ENCODE results near the gene SERPINH1. TPM values are rescaled to one million over a fixed set of nuclear protein-coding genes. Genes with fewer than 3 reads are reported as not detected.

Gene SERPINH1
- total and polyA plus RNA-seq, 7 experiments from 2014 or later, result 2.9 to 19.9 (median 7.8) TPM

DNA sequence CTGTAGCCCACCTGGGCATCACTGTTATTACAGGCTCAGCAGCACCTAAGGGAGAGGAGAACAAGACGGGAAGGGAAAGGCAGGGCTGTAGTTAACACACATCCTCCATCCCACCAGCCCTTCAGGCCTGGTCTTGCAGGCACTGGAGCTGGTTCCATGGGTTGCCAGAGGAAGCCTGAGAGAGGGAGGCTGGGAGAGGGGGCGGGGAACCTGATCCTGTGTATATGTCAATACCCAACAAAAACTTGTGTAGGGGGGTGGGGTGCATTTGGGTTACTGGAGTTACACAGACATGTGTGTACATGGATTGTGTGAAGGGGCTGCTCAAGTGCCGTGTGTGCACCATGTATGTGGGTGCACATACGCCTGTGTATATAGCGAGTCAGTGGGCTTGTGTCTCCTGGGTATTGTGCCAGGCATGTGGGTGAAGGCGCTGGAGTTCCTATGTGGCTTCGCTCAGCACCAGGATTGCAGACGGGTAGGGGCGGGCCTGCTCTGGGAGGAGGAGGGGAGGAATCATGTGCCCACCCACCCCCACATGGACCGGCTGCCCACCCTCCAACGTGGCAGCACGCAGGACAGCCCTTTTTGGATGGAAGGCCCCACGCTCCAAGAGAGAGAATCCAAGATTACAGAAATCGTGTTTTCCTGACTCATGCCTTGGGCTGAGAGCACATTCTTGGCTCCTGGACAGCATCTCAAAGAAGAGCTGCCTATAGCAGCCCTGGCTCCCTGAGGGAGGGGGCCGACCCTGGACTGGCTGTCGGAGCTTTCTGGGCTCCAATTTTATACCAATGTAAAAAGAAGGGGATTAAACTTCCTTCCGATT, 4.2 kb upstream of the SERPINH1 start:
- peaks cover 0 to 9% (median 0%) of the 10 kb centered on the region in 5 donors for H3K27me3 Mint-ChIP-seq
- ATAC-seq, result no peak
- Histone ChIP-seq H3K4me3 (ENCODE audit: low read length) (no peak overlapping the region), H3K36me3 (ENCODE audit: control insufficient read depth in 2 of 3, insufficient read depth in 3 of 3, low read length in 3 of 3) (peaks cover 0 to 7% (median 0%) of the 10 kb centered on the region in 3 experiments), H3K9me3 (ENCODE audit: control insufficient read depth in 2 of 3, low read length in 3 of 3) (no peaks in the 10 kb centered on the region), H3K27me3 (ENCODE audit: control insufficient read depth in 2 of 2, insufficient read depth in 2 of 2, low read length in 2 of 2) (no peaks in the 10 kb centered on the region), H3K27ac (ENCODE audit: low read depth, low read length) (no peak overlapping the region), H3K4me1 (ENCODE audit: control insufficient read depth in 2 of 2, insufficient read depth in 2 of 2, low read length in 2 of 2) (peaks cover 8 to 12% of the 10 kb centered on the region in 2 donors)
- CTCF ChIA-PET, result no interaction called here
- H3K36me3 Mint-ChIP-seq, result no peaks in the 10 kb centered on the region
- intact Hi-C loops (cut with micrococcal nuclease), result no loop called here
- H3K4me1 Mint-ChIP-seq, result peaks cover 6 to 21% (median 16%) of the 10 kb centered on the region in 7 donors
- no peaks in the 10 kb centered on the region for H3K9me3 Mint-ChIP-seq
- no peak for DNase-seq
- H3K27ac Mint-ChIP-seq, result no peak overlapping the region
- POLR2A ChIA-PET, result no interaction called here
- peak overlapping the region in 1 of 10 donors; percentile 35 for H3K4me3 Mint-ChIP-seq

DNA sequence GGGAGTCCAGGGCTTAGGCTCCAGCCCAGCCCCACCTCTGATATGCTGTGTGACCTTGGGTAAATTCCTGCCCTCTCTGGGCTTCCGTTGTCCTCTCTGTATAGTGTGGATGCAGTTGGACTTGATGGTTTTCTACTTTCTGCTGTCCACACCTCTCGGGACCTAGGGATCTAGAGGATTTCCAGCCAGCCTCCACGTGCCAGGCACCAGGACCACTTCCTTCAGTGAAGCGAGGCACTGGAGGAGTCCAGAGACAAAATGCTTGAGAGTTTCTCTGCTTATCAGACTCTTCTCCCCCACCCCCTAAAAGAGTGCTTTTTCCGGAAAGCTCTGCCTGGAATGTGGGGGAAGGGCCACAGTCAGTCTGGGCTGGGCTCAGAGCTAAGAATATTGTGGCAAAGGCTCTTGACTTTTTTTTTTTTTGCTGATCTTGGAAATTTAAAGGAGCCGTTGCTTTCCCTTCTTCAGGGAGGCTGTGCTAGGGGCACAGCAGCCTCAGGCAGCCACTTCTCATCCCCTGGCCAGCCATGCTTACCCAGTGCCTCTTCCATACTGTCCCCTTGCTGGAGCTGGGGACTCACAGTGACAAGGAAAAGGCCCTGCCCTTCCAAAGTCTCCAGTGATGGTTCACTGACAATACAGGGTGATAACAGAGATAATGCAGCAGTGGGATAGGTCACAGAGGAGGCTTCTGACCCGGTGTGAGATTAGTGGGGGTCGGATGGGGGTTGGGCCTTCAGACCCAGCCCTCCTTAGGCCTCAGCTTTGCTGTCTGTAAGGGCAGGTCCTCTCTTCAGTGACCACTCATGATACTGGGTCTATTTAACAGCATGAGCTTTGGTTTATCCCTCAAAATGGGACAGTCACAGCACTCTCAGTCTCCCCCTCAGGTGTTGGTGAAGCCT, 2.9 kb upstream of the SERPINH1 start:
- POLR2A ChIA-PET, result interaction anchor here (0.6 kb wide), 1 partner anchor 160 kb away, joined by 4 read pairs; no protein-coding TSS in a partner anchor
- Histone ChIP-seq H3K4me3 (ENCODE audit: low read length) (no peak overlapping the region), H3K9me3 (ENCODE audit: control insufficient read depth in 2 of 3, low read length in 3 of 3) (no peaks in the 10 kb centered on the region), H3K27ac (ENCODE audit: low read depth, low read length) (no peak overlapping the region), H3K4me1 (ENCODE audit: control insufficient read depth in 2 of 2, insufficient read depth in 2 of 2, low read length in 2 of 2) (peaks cover 15 to 22% of the 10 kb centered on the region in 2 donors), H3K36me3 (ENCODE audit: control insufficient read depth in 2 of 3, insufficient read depth in 3 of 3, low read length in 3 of 3) (peaks cover 0 to 7% (median 0%) of the 10 kb centered on the region in 3 experiments), H3K27me3 (ENCODE audit: control insufficient read depth in 2 of 2, insufficient read depth in 2 of 2, low read length in 2 of 2) (no peaks in the 10 kb centered on the region)
- CTCF ChIA-PET, result interaction anchor here (1.0 kb wide), 1 partner anchor 17 kb away, joined by 4 read pairs; no protein-coding TSS in a partner anchor
- peak overlapping the region in 4 of 10 donors; percentile 19 to 68 (median 34) for H3K4me3 Mint-ChIP-seq
- H3K36me3 Mint-ChIP-seq, result no peaks in the 10 kb centered on the region
- intact Hi-C loops (cut with micrococcal nuclease), result no loop called here
- peaks cover 16 to 32% (median 28%) of the 10 kb centered on the region in 7 donors for H3K4me1 Mint-ChIP-seq
- no peak overlapping the region for H3K27ac Mint-ChIP-seq
- H3K9me3 Mint-ChIP-seq, result no peaks in the 10 kb centered on the region
- ATAC-seq, result no peak
- DNase-seq, result no peak
- peaks cover 0 to 9% (median 0%) of the 10 kb centered on the region in 5 donors for H3K27me3 Mint-ChIP-seq

DNA sequence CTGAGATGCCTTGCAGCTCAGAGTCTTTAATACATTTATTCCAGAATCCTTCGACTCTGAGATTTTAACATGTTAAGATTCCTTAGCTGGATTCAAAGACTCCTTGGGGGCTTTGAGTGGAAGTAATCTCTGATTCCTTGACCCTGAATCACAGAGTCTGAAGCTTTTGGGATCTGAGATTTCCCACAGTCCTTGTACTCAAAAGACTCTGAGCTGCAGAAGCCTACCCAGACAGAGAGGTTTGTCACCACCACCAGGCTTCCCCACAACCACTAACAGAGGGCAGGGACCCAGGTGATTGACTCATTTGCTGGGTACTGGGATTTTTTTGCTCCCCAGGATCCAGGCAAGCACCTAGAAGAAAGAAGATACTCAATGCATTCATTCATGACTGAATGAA, 1.4 kb upstream of the SERPINH1 start:
- POLR2A ChIA-PET, result interaction anchor here (1.4 kb wide), 1 partner anchor 16 kb away, joined by 3 read pairs; no protein-coding TSS in a partner anchor
- no peaks in the 10 kb centered on the region for H3K36me3 Mint-ChIP-seq
- ATAC-seq, result no peak

DNA sequence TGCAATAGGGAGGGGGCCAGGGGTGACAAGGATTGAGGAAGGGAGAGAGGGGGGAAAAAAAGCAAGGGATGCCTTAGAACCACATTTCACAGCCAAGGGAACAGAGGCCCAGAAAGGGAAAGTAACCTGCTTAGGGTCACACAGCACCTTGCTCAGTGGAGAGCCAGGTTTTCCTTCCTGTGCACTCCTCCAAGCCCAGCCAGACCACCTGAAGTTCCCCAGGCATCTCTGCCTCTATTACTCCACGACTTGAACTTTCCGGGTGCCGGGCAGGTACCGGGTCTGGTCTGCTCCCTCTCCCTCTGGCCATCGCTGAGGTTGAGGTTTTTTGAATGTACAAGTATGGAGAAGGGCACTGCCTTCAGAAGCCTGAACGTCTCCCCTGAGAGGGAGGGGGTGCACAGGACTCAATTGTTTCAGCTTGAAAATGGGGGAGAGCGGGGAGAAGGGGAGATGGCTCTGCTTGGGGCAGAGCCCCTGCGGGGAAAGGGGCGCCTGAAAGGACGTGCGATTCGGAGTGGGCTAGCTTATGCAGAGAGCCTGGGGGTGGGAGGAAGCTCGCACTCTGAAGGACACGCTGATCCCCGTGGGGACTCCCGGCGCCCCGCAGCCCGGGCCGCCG, 516 bp upstream of the SERPINH1 start:
- no peaks in the 10 kb centered on the region for H3K9me3 ChIP-seq (ENCODE audit: control insufficient read depth in 2 of 3, low read length in 3 of 3)
- ChIA-PET CTCF (interaction anchor here (0.6 kb wide), 2 partner anchors 13 to 158 kb away, joined by 3 to 4 read pairs; no protein-coding TSS in a partner anchor), POLR2A (interaction anchor here (0.7 to 1.4 kb wide), 4 partner anchors 14 to 287 kb away, joined by 3 to 5 read pairs (median 4); no protein-coding TSS in a partner anchor)
- no peak for DNase-seq
- intact Hi-C loops (cut with micrococcal nuclease), result loop anchor here in 1 of 2 donors (1.0 to 10.0 kb wide), 5 partner anchors 22 to 1167 kb away; partner anchors contain the start of genes PGM2L1 and UVRAG
- Mint-ChIP-seq H3K36me3 (no peaks in the 10 kb centered on the region), H3K9me3 (no peaks in the 10 kb centered on the region), H3K27ac (peak overlapping the region; percentile 73 to 97 (median 92)), H3K4me3 (peak overlapping the region; percentile 94 to 99 (median 99)), H3K27me3 (peaks cover 0 to 5% (median 0%) of the 10 kb centered on the region in 5 donors), H3K4me1 (peaks cover 18 to 46% (median 32%) of the 10 kb centered on the region in 7 donors)
- H3K27ac ChIP-seq (ENCODE audit: low read depth, low read length), result peak overlapping the region; percentile 86
- peaks cover 15 to 22% of the 10 kb centered on the region in 2 donors for H3K4me1 ChIP-seq (ENCODE audit: control insufficient read depth in 2 of 2, insufficient read depth in 2 of 2, low read length in 2 of 2)
- peak overlapping the region; percentile 91 for H3K4me3 ChIP-seq (ENCODE audit: low read length)
- H3K36me3 ChIP-seq (ENCODE audit: control insufficient read depth in 2 of 3, insufficient read depth in 3 of 3, low read length in 3 of 3), result peaks cover 0 to 7% (median 0%) of the 10 kb centered on the region in 3 experiments
- H3K27me3 ChIP-seq (ENCODE audit: control insufficient read depth in 2 of 2, insufficient read depth in 2 of 2, low read length in 2 of 2), result no peaks in the 10 kb centered on the region
- ATAC-seq, result peak; percentile 6

More for the DNA sequence above, 1.4 kb upstream of the SERPINH1 start:
- Histone ChIP-seq H3K36me3 (ENCODE audit: control insufficient read depth in 2 of 3, insufficient read depth in 3 of 3, low read length in 3 of 3) (peaks cover 0 to 7% (median 0%) of the 10 kb centered on the region in 3 experiments), H3K9me3 (ENCODE audit: control insufficient read depth in 2 of 3, low read length in 3 of 3) (no peaks in the 10 kb centered on the region), H3K4me3 (ENCODE audit: low read length) (no peak overlapping the region), H3K4me1 (ENCODE audit: control insufficient read depth in 2 of 2, insufficient read depth in 2 of 2, low read length in 2 of 2) (peaks cover 15 to 22% of the 10 kb centered on the region in 2 donors), H3K27ac (ENCODE audit: low read depth, low read length) (no peak overlapping the region), H3K27me3 (ENCODE audit: control insufficient read depth in 2 of 2, insufficient read depth in 2 of 2, low read length in 2 of 2) (no peaks in the 10 kb centered on the region)
- Mint-ChIP-seq H3K27me3 (peaks cover 0 to 7% (median 0%) of the 10 kb centered on the region in 5 donors), H3K27ac (peak overlapping the region in 5 of 9 donors; percentile 32 to 97 (median 67)), H3K4me3 (peak overlapping the region; percentile 65 to 99 (median 99)), H3K4me1 (peaks cover 18 to 42% (median 32%) of the 10 kb centered on the region in 7 donors), H3K9me3 (no peaks in the 10 kb centered on the region)
- no peak for DNase-seq
- intact Hi-C loops (cut with micrococcal nuclease), result loop anchor here in 1 of 2 donors (10.0 kb wide), 2 partner anchors 254 to 1166 kb away; partner anchors contain the start of genes PGM2L1 and UVRAG
- CTCF ChIA-PET, result interaction anchor here (0.7 to 1.0 kb wide), 2 partner anchors 15 to 27 kb away, joined by 4 read pairs; no protein-coding TSS in a partner anchor

DNA sequence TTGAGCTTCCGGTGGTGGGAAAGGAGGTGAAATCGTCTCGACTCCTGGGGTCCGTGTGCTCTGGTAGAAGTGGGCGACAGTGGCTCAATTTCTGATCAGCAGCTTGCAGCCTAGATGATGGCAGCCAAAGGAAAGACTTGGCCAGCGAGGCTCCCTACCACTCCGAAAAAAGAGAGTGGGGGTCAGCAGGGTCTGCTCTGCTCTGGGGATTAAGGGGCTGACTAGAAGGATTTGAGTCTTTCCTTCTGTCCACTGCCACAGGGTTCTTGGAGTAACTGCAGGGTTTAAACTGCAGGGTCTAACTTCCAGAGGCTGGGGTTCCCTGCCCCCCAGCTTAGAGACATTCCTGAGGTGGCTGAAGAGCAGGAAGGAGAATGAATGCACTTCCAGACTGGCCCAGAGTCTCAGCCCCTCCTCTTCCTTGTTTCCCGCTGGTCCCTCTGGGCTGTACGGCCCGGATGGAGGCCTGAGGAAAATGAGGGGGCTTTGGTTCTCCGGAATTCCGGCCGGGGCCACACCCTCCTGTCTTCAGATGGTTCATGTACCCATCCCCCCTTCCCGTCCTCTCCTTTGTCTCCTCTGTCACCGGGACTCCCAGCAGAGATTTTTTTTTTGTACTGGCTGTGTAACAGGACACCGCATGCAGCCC, 907 bp downstream of the SERPINH1 start:
- ATAC-seq, result no peak
- POLR2A ChIA-PET, result interaction anchor here (1.0 to 1.4 kb wide), 2 partner anchors 13 to 94 kb away, joined by 3 to 4 read pairs; no protein-coding TSS in a partner anchor

More for the DNA sequence above, 907 bp downstream of the SERPINH1 start:
- Mint-ChIP-seq H3K36me3 (peaks cover 0 to 4% (median 0%) of the 10 kb centered on the region in 5 donors), H3K9me3 (no peaks in the 10 kb centered on the region), H3K27me3 (no peaks in the 10 kb centered on the region), H3K4me1 (peaks cover 18 to 46% (median 32%) of the 10 kb centered on the region in 7 donors), H3K4me3 (peak overlapping the region; percentile 94 to 99 (median 99)), H3K27ac (peak overlapping the region; percentile 87 to 97 (median 95))
- H3K27ac ChIP-seq (ENCODE audit: low read depth, low read length), result peak overlapping the region; percentile 86
- intact Hi-C loops (cut with micrococcal nuclease), result loop anchor here in 1 of 2 donors (1.0 to 10.0 kb wide), 5 partner anchors 20 to 1168 kb away; partner anchors contain the start of genes PGM2L1 and UVRAG
- no peaks in the 10 kb centered on the region for H3K9me3 ChIP-seq (ENCODE audit: control insufficient read depth in 2 of 3, low read length in 3 of 3)
- H3K4me3 ChIP-seq (ENCODE audit: low read length), result peak overlapping the region; percentile 91
- no peak for DNase-seq
- CTCF ChIA-PET, result interaction anchor here (1.0 kb wide), 1 partner anchor 11 kb away, joined by 3 read pairs; no protein-coding TSS in a partner anchor
- no peaks in the 10 kb centered on the region for H3K27me3 ChIP-seq (ENCODE audit: control insufficient read depth in 2 of 2, insufficient read depth in 2 of 2, low read length in 2 of 2)
- H3K4me1 ChIP-seq (ENCODE audit: control insufficient read depth in 2 of 2, insufficient read depth in 2 of 2, low read length in 2 of 2), result peaks cover 15 to 22% of the 10 kb centered on the region in 2 donors
- H3K36me3 ChIP-seq (ENCODE audit: control insufficient read depth in 2 of 3, insufficient read depth in 3 of 3, low read length in 3 of 3), result peaks cover 0 to 19% (median 0%) of the 10 kb centered on the region in 3 experiments

Data from naive thymus-derived CD4-positive, alpha-beta T cell (primary cell).